Ureter (tissue), 1 donor: ENCODE data around the gene SRRM5. TPM values are rescaled to one million over a fixed set of nuclear protein-coding genes. Genes with fewer than 3 reads are reported as not detected.
"Not testable (repeated sequence)": the region's sequence is repeated elsewhere in the genome, so short reads cannot be mapped to it uniquely, and the experiment has no call there.

ENCODE experiments used
- DNase-seq: peaks from one replicate; pipeline ENCODE4 v3.0.0-alpha.2; 2020; ENCODE audit warnings: low spot score
- total RNA-seq: library from RNA; stranded (reverse); gene quantifications from one replicate; pipeline ENCODE4 v1.2.4, GENCODE V29; 2023
- donor health status: DM: yes; HTN: yes; CAD: no.

SRRM5 gene
- total RNA-seq, 1 donor from 2014 or later: 1.0 TPM

- DNase-seq: no peak
These were observed 4.4 kb downstream of the SRRM5 start for GRCh38 chr19:43616306-43616705.

- DNase-seq: no peak
These were observed 5.1 kb downstream of the SRRM5 start for GRCh38 chr19:43616954-43617353.

- DNase-seq: no peak
These were observed 7.0 kb downstream of the SRRM5 start for GRCh38 chr19:43618921-43619261.

GRCh38 chr19:43619262-43620060, 7.6 kb downstream of the SRRM5 start, which contains the start of gene ZNF428:
TSS of gene ZNF428 (minus strand) at chr19:43619629. CDS start at chr19:43614304, 5,325 bp downstream.
- DNase-seq: peak; percentile 80

GRCh38 chr19:43620061-43621001, 8.4 kb downstream of the SRRM5 start:
- DNase-seq: no peak

GRCh38 chr19:43622070-43622469, 10.2 kb downstream of the SRRM5 start:
- DNase-seq: no peak

- DNase-seq: no peak
These were observed 11.1 kb downstream of the SRRM5 start for GRCh38 chr19:43622956-43623355.

- DNase-seq: no peak
These were observed 12.2 kb downstream of the SRRM5 start for GRCh38 chr19:43623889-43624670.

GRCh38 chr19:43624933-43625332, 13.0 kb downstream of the SRRM5 start:
- no peak for DNase-seq

- DNase-seq: no peak
These were observed 14.2 kb downstream of the SRRM5 start for GRCh38 chr19:43625918-43626579.

- DNase-seq: no peak
These were observed 14.9 kb downstream of the SRRM5 start for GRCh38 chr19:43626838-43627237.

- DNase-seq: no peak
These were observed 16.9 kb downstream of the SRRM5 start for GRCh38 chr19:43628646-43629326.

- DNase-seq: no peak
These were observed 19.6 kb downstream of the SRRM5 start for GRCh38 chr19:43631491-43631890.

- no peak for DNase-seq
These were observed 21.6 kb downstream of the SRRM5 start for GRCh38 chr19:43633520-43633919.

- DNase-seq: no peak
These were observed 22.2 kb downstream of the SRRM5 start for GRCh38 chr19:43634068-43634467.

GRCh38 chr19:43634506-43634871, 22.6 kb downstream of the SRRM5 start:
- no peak for DNase-seq

- DNase-seq: no peak
These were observed 23.1 kb downstream of the SRRM5 start for GRCh38 chr19:43634872-43635560.

GRCh38 chr19:43635561-43635940, 23.7 kb downstream of the SRRM5 start:
- not testable (repeated sequence) for DNase-seq

GRCh38 chr19:43636121-43636683, 24.3 kb downstream of the SRRM5 start:
- DNase-seq: no peak
